NCI-H1417 (cell line): ENCODE results near the gene DRD2.

ENCODE experiments used
- DNase-seq, 3 experiments: peaks; one replicate each; lab custom pipeline; 2025; lab: John Stamatoyannopoulos, UW

The DRD2 gene

GRCh38 chr11:113446112-113446511 lies 29.1 kb downstream of the DRD2 start:
- no peak for DNase-seq

- no peak for DNase-seq
These were observed 30.6 kb downstream of the DRD2 start for GRCh38 chr11:113444502-113445123.

GRCh38 chr11:113440816-113441215 lies 34.4 kb downstream of the DRD2 start:
- no peak for DNase-seq

- DNase-seq: peak in 2 of 3 experiments; percentile 16 to 48
These were observed 38.4 kb downstream of the DRD2 start for GRCh38 chr11:113436672-113437252.

GRCh38 chr11:113435190-113435968 lies 39.8 kb downstream of the DRD2 start:
- DNase-seq: no peak

GRCh38 chr11:113431746-113432145 lies 43.5 kb downstream of the DRD2 start:
- no peak for DNase-seq

- DNase-seq: no peak
These were observed 48.5 kb downstream of the DRD2 start for GRCh38 chr11:113426686-113427085.

GRCh38 chr11:113420808-113421207 lies 54.4 kb downstream of the DRD2 start:
- DNase-seq: no peak

GRCh38 chr11:113419454-113420003 lies 55.7 kb downstream of the DRD2 start:
- peak in 2 of 3 experiments; percentile 86 to 95 for DNase-seq

- DNase-seq: peak in 2 of 3 experiments; percentile 31 to 40
These were observed 57.8 kb downstream of the DRD2 start for GRCh38 chr11:113417428-113417827.

- DNase-seq: no peak
These were observed 59.9 kb downstream of the DRD2 start for GRCh38 chr11:113415343-113415742.

GRCh38 chr11:113412675-113413074 lies 62.5 kb downstream of the DRD2 start:
- no peak for DNase-seq

- DNase-seq: peak in 1 of 3 experiments; percentile 40
These were observed 63.7 kb downstream of the DRD2 start for GRCh38 chr11:113411536-113411935.

- DNase-seq: no peak
These were observed 64.6 kb downstream of the DRD2 start for GRCh38 chr11:113410414-113411135.

- no peak for DNase-seq
These were observed 65.7 kb downstream of the DRD2 start for GRCh38 chr11:113409526-113409925.

GRCh38 chr11:113408887-113409286 lies 66.3 kb downstream of the DRD2 start:
- DNase-seq: no peak

GRCh38 chr11:113408206-113408605 lies 67.0 kb downstream of the DRD2 start:
- DNase-seq: no peak

- no peak for DNase-seq
These were observed 68.0 kb downstream of the DRD2 start for GRCh38 chr11:113407163-113407562.

GRCh38 chr11:113405724-113406478 lies 69.3 kb downstream of the DRD2 start:
- no peak for DNase-seq

- no peak for DNase-seq
These were observed 70.3 kb downstream of the DRD2 start for GRCh38 chr11:113404859-113405430.

- DNase-seq: peak; percentile 74 to 97 (median 92)
These were observed 73.5 kb downstream of the DRD2 start for GRCh38 chr11:113401718-113402117.
